GM18511 (cell line): ENCODE results near the gene IL1B.

Source experiments
- ATAC-seq: cut with Tn5 transposase; IDR thresholded peaks from one replicate; pipeline ENCODE4 v1.9.1; 2021; ENCODE audit warnings: mild to moderate bottlenecking, moderate library complexity; ENCODE audit not compliant: unreplicated experiment

IL1B gene

GRCh38 chr2:112829961-112830681 lies 6.5 kb downstream of the IL1B start:
- ATAC-seq, result no peak

DNA sequence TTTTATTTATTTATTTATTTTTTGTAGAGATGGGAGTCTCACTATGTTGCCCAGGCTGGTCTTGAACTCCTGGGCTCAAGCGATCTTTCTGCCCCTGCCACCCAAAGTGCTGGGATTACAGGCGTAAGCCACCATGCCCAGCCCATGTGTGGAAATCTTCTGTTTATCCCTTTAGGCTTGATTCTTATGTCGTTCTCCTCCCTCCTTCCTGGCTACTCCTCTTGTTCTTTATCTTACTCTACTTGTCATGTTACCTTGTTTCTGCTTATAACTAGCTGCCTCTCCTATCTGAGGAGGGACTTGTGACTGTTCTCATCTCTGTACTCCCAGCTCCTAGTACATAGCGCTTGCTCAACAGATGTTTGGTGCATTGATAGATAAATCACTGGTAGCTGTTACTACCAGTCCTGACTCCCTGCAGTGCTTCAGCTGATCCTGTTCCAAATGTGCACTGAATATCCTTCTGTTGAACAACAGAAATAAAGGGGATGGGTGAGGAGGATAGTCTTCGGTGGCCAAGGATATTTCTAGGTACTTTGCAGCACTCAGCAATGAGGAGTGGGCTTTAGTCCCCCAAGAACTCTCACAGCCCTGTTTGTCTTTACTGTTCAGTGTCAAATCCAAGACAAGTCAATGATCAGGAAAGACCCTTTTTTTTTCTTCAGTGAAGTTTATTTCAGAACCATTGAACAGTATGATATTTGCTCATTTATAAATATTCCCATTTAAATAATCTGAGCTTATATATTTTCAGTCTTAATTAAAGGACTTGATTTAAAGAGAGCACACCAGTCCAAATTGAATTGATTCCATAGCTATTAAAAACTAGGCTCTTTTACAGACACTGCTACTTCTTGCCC lies 7.2 kb downstream of the IL1B start:
- no peak for ATAC-seq

- ATAC-seq, result no peak
Observed at GRCh38 chr2:112828251-112828691, 8.3 kb downstream of the IL1B start.

GRCh38 chr2:112827604-112828185 lies 8.9 kb downstream of the IL1B start:
- ATAC-seq, result no peak

GRCh38 chr2:112827009-112827408 lies 9.6 kb downstream of the IL1B start:
- no peak for ATAC-seq

DNA sequence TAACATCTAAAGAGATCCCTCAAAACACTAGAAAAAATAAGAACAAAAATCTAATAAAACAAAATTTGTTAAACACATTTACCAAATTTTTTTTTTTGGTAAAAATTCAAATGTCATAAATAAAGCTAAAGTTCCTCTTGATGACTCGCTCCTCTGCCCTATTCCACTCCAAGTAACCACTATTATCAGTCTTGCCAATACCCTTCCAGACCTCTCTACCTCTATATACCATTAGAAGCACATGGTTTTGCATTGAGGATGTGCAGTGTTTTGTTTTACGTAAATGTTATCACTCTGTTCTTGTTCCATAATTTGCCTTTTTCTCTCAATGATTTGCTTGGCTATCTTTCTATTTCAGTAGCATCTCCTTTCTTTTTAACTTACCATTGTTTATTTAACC lies 10.9 kb downstream of the IL1B start:
- no peak for ATAC-seq

DNA sequence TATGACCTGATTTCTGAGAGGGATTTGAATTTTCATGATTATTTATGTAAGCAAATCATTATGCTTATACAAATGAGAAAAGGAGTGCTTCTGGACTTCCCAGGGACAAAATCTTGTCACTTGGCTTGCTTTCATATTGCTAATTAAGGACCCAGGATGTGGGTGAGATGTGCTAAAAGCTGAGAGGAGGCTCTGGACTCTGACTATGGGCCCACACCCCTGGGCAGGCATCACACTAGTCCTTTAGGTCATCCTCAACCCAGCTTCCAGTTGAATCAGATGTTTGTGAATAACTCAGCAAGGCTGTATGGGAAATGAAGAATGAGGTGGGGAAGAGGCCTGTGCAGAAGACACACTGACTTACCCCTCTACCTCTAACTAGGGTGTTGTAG lies 11.9 kb downstream of the IL1B start:
- no peak for ATAC-seq

DNA sequence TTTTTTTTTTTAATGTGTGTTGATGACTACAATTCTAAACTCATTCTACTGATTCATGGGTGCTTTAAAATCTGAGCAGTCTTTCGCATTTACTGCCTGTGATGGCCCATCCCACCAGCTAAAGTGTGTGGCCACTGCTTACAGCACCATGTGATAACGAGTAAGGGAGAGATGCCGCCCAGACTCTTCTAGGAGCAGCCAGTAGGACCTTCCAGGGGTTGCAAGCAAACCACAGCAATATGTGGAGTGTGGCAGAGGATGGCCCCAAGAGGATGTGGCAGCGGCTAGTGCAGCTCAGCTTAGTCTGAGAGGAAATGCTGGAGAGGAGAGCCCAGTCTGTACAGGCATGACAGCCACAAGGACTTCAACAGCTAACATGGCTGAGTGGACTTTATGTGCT lies 14.9 kb downstream of the IL1B start:
- ATAC-seq, result no peak

DNA sequence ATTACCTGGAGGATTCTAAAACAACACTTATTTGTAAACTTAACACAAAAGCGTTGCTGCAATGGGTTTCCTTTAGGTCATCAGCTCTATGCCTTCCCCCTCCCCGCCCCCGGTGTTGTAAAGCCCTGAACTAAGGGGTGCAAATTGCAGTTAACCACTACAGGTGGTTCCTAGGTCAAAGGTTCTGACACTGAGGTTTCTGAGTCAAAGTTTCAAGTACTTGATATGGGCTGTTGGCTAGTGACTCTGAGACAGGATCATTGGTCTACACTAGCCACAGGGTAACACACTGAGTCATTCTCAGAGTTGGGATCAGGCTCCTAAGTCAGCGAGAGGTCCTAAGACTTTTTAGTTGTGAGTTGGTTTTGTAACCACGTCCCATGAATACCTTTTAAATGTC lies 15.4 kb downstream of the IL1B start:
- ATAC-seq, result peak; percentile 87

- no peak for ATAC-seq
Observed at GRCh38 chr2:112820343-112820742, 16.2 kb downstream of the IL1B start.

DNA sequence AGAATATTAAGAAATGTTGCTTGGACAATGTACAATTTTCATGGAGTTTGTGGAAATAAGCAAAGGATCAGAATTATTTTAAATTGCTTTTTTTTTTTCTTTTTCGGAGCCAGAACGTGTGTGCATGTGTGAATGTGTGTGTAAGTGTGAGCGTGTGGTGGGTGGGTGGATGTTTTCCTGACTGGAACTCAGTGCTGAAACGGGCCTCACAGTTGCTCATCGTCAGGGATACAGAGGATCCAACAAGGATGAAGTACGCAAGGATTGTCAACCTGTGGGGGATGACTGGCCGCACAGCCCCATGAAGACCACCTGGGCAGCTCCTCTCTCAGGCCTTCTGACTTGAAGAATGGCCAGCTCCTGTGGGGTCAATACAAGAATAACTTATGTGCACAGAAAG lies 17.5 kb downstream of the IL1B start:
- ATAC-seq, result no peak

GRCh38 chr2:112818094-112818902 lies 18.3 kb downstream of the IL1B start:
- ATAC-seq, result no peak

DNA sequence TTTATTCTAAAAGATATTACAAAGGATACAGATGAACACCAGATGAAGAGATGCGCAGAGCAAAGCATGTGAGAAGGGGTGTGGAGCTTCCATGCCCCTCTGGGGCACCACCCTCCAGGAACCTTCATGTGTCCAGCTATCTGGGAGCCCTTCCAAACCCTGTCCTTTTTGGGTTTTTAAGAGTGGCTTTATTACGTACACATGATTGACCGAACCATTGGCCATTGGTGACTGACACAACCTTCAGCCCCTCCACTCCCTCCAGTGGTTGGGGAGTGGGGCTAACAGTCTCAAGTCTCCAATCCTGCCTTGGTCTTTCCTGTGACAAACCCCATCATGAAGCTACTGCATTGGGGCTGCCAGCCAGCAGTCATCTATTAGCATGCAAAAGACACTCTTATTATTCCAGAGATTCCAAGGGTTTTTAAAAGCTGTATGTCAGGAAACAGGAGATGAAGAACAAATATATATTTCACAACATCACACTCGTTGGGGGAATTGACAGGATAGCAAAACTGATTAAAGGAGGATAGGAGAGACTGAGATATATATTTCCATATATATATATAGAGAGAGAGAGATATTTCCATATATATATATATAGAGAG lies 19.4 kb downstream of the IL1B start:
- ATAC-seq, result no peak

DNA sequence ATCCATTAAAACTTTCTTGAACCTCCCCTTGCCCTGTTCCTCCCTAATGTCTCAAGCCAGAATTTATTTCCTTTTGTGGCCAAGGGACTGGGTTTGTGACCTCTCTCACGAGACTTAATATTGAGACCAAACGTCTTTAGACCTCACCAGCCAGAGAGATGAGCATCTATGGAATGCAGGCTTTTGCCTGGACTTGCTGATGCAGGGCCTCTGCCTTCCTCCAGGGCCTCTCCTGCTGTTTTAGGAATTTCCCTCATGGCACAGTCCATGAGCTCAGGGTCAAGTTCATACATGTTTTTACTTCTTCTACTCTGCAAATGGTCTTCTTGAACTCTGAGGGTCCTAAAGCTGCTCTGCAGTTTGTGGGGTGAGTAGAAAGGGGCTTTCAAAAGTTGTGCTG lies 22.3 kb downstream of the IL1B start:
- no peak for ATAC-seq

DNA sequence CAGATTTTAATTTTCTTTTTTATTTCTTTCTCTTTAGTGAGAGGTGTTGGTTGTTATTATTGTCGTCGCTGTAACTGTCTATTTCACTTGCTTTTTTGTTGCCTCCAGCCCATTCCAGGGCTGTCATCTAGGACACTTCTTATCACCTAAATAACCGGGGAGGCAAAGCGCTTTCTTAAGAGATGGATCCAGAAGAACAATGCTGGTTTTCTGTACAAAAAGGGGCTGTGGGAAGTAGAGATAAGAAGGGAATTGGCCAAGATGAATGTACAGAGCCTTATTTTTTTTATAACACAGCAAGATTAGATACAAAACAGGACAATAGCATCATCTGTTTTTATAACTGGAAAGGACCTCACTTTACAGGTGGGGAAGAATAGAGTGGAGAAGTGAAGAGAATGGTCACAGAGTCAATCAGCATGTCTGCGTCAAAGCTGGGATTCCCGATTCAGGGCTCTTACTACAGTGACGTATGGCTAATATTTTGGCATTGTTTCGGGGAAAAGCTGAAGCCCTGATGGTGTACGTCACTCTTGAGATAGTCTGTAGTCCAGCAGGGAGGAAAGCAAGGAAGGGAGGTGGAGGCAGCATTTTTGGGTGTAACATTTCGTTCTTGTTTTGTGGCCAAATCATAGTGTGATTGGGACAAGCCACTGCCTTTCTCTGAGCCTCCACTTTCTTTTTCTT lies 23.2 kb downstream of the IL1B start:
- no peak for ATAC-seq

GRCh38 chr2:112812318-112813267 lies 24.0 kb downstream of the IL1B start:
- ATAC-seq, result no peak

- ATAC-seq, result no peak
Observed at GRCh38 chr2:112811841-112812306, 24.7 kb downstream of the IL1B start.

GRCh38 chr2:112811276-112811831 lies 25.2 kb downstream of the IL1B start:
- ATAC-seq, result no peak

DNA sequence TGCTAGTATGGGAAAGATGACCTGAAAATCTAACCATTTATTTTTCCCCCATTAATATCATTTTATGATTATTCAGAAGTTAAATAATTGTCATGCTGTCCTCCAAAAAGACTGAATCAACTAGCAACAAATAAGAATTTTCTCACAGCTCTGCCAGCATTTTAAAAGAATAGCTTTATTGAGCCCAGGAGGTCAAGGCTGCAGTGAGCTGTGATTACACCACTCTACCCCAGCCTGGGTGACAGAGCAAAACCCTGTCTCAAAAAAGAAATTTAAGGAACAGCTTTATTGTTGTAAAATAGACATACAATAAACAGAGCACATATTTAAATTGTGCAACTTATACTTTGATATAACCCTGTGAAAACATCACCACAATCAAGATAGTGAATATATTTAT lies 27.5 kb downstream of the IL1B start:
- no peak for ATAC-seq
